ENCODE results near the gene BTBD9. TPM values are rescaled to one million over a fixed set of nuclear protein-coding genes. Genes with fewer than 3 reads are reported as not detected.

Gene BTBD9
- total RNA-seq, 2 experiments from 2014 or later: 8.8 to 9.2 TPM

DNA sequence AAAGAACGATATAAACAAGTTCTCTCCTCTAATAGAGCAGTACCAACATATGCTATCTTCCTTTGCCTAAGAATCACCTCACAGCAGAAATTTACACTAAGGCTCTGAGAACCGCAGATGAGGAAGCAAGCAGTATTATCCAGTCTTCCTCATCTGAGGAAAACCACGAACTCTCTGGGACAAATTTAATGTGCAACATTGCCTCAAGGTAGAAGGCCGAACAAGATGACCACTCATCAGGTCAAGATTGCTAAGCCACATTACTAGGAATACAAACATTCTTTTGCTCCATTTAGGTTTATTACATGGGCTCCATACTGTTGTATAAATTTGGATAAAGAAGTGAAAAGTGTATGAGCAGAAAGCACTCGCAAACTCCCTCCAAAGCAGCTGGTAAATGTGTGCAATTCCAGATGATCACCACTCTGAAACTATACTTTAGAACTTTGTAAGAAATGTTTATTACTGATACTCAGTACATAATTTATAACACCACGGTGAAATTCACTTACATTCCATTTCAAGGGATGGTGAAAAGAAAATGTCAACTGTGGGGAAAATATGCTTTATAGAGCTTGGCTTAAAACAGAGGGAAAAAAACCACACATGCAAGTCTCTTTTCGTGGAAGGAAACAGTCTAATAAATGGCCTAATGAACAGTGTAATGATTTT lies 398.4 kb downstream of the BTBD9 start:
- CTCF ChIA-PET: no interaction called here
- POLR2A ChIA-PET: no interaction called here

DNA sequence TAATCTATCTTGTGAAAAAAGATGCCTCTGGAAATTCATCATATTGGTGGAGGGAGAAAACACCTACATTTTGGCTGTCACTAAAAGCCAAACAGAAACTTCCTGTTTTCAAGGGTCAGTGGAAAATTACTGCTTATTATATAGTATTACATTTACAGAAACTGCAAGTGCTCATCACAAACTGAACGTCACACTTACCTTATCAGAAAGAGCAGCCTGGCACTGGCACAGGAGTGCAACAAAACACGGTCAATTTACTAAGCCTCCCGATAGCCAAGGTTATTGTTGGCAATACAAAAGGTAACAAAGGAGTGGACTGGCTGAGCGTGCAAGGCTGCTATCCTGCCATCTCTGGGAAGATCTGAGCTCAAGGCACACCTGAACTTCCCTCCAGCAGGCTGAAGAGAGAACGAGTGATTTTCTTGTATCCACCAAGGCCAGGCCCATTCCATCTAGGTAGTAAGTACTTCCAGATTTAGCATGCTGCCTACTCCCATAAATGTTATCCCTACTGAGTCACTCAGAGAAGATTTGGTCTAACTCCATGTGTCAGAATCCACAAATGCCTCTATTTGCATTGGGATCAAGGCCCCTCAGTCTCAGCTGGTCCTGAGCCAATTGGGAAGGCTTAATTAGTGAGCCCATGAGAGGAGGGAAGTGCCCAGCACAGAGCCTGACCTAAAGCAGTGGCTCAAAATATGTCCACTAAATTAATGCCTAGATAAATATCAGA lies 399.8 kb downstream of the BTBD9 start:
- CTCF ChIA-PET: no interaction called here
- POLR2A ChIA-PET: no interaction called here

DNA sequence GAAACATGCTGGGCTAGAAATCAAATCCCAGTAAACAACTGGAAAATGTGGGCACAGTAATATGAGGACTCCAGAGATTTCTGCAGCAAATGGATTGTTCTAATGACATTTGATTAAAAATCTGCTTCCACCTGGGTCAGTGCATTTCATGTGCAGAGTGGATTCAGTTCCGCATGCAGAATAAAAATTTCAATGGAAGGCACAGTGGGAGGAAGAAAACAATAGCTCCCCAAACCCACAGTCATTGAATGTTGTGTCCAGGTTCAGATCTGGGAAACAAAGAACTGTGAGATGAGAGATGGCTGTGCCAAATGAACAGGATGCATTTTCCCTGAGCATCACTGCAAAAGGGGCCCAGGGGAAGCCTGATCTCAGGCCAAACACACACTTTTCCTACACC lies 403.1 kb downstream of the BTBD9 start:
- POLR2A ChIA-PET: no interaction called here
- CTCF ChIA-PET: no interaction called here

DNA sequence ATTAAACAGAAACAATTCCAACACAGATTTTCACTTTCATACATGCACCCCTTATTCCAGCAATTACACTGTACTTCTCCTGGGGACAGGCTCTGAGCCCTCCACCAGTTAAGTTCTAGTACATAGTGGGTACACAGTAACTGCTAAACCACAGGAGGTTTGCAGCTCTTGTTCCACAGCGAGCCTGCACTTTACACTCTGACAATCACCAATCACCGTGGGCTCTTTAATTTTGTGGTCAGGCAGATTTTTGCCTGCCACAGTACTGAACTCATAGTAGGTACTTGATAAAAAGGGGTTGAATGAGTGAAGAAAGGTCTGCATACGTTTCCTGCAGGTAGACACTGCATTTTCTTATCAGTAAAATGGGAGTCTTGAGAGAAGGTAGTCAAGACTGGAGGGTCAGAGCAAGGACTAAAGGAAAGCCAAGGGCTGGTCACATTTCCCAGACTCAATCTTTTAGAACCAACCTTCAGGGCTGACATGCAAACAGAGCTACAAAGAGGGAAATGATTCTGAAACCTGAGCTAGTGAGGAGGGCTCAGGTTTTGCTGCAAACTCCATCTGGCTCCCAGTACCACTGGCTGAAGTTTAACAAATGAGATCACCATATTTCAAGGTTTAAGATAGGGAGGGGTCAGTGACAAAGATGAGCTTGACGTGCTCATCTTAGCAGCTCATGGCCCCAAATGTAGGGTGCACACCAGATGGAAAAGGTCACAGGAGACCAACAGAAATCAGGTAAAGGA lies 404.6 kb downstream of the BTBD9 start:
- ChIA-PET POLR2A (no interaction called here), CTCF (no interaction called here)

DNA sequence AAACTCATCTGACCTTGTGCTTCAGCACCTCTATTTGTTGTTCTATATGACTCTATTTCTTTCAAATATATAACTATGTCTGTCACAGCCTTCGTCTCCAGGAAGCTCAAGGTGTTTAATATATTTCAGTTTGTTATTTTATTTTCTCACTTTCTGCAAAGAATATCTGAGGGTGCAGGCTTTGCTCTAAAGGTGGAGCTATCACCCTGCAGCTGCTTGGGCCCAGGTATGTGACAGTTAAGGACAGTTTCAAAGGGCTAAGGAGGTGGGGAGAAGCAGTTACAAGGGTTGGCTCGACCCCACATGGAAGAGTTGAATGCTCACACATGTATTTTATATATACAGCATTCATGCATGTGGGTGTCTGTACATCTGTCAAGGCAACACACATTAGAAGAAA lies 405.6 kb downstream of the BTBD9 start:
- POLR2A ChIA-PET: no interaction called here

DNA sequence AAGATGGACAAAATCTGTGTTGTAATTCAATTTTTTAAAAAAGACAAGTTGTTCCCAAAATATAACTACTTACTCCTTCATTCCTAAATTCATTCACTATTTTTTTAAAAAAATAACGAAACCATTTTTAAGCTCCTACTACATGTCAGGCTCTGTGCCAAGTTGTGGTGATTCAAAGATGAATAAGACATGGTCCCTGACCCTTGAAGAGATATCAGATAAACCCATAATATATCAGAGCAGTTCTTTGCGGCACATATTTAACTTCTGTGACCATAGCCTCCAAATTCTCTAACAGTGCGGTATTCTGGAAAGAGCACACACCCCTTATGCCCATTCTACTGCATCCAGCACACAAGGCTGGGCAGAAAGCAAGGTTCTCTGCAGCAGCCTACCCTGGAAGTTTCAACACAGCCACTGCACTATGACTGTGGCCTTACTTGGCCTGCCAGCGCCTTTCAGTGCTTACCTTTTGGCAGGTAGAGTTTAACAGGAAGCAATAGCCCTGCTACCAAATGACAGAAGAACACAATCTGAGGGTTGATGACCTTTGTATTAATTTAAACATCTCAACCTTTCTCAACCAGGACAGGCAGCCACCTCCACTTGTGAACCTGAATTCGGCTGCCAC lies 406.5 kb downstream of the BTBD9 start:
- CTCF ChIA-PET: no interaction called here
- POLR2A ChIA-PET: no interaction called here

More for the DNA sequence above, 405.6 kb downstream of the BTBD9 start:
- CTCF ChIA-PET: no interaction called here

DNA sequence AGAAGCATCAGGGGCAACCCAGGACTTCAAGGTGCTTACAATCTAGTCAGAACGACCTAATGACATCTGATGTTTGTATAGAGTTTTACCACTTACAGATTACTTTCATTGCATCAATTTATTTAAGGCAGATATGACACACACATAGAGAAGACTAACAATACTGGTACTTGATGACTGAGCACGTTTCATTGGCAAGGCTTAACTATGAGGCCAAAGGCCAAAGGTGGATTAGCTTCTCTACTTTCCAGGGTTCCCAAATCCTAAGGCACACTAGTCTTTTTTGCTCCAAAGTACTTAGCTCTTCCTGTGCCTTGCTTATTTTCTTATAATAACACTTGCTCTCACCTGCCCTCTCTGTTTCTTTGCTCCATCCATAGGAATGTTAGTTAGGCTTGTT lies 414.0 kb downstream of the BTBD9 start:
- POLR2A ChIA-PET: no interaction called here
- CTCF ChIA-PET: no interaction called here

DNA sequence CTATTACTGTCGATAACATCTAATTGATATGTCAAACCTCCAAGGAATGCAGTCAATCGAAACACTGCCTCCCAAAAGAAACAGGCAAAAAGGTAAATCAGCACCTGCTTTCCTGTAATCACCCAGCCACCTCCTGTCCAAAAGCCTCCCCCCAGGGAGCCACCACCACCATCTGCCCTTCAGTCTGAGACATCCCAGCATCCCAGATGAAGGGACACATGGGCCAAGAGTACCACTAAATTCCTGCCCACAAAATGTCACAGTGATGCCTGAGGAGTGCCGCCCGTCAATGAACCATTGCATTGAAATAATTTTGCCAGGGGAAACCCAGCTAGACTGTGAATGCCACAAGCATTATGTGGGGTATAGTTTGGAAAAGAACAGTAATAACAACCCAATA lies 418.5 kb downstream of the BTBD9 start:
- CTCF ChIA-PET: no interaction called here
- POLR2A ChIA-PET: no interaction called here

DNA sequence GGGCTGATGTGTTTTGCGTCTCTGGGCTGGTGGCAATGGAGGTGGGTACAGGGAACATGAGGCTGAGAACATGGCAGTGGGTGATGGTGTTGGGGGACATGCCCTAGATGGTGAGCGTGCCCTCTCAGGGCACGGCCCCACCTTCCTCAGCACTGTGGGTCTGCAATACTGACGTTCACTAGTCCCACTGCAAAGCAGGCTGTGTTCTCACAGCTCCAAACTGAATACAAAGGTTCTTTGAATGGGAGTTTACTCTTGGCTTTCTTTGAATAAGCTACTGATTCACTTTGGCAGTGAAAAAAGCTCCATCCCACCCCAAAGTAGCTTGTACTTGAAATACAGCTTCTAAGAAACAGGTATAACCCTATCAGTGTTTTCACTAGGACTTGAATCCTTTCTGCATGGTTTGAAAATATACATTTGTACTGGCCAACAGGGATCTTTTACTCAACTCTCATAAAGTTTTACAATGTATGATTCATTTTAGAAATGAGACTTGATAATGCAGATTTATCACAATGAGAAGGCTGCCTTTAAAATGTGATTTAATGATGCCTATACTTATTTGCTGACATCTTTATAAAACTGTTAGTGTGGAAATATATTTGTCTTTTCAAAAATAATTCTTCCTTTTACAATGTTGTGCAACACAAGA lies 419.5 kb downstream of the BTBD9 start:
- CTCF ChIA-PET: no interaction called here
- POLR2A ChIA-PET: no interaction called here

DNA sequence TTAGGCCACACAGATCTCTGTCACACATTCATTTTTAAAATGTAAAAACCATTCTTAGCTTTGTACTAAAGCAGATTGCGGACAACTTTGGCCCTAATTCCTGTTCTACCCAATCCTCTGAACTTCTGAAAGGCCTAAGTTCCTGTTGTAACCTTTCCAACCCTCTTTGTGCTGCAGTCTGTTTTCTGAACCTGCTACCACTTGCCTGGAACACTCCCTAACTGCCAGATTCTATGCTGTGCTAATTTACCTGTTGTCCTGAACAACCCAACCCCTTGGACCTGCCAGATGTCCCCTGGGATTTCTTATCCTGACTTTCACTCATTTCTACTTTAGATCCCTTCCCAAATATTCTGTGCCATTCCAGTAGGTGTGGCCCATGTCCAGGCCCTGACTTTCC lies 421.5 kb downstream of the BTBD9 start:
- ChIA-PET CTCF (no interaction called here), POLR2A (no interaction called here)

DNA sequence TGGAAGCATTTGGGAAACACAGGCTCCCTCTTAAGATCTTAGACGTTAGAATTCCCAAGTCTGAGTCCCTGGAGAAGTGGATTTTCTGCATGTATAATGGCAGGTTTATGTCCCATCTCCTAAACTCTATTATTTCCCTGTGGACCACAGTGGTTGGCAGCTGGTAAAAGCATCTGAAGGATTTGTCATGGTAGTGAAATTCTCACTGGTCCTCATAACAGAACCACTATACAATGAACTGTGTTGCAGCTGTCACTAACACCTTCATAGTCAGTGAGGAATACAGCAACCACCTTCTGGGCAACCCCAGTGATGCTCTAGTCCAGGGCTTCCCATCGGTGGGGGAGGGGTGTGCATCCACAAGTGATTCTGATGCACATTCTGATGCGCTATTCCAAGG lies 423.3 kb downstream of the BTBD9 start:
- ChIA-PET POLR2A (no interaction called here), CTCF (no interaction called here)

DNA sequence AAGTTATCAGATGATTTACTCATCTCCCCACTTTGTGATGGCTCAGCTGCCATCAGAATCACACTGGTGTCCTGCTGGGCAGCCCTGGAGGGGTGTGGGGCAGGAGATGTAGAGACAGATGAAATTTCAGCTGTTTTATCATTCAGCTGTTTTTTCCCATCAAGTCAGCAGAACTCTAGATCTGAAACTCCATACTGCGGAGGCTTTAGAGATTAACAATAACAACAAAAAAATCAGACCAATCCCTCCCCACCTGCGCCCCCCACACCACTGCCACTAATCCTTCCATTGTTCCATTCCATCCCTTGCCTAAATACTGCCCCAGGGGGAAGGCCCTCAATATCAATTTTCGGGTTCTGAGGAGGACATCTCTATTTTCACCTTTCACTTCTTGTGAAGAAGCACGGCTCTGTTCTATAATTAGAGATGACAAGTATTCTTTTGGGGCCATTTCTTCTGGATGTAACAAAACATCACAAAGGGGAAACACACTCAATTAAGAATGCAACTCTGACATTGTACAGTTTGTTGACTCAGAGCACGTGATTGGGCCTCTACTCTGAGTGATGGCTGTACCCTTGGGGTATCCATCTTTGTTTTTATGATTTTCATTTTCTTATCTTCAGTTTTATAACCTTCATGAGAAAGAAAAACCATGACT lies 423.9 kb downstream of the BTBD9 start:
- CTCF ChIA-PET: no interaction called here
- POLR2A ChIA-PET: no interaction called here

DNA sequence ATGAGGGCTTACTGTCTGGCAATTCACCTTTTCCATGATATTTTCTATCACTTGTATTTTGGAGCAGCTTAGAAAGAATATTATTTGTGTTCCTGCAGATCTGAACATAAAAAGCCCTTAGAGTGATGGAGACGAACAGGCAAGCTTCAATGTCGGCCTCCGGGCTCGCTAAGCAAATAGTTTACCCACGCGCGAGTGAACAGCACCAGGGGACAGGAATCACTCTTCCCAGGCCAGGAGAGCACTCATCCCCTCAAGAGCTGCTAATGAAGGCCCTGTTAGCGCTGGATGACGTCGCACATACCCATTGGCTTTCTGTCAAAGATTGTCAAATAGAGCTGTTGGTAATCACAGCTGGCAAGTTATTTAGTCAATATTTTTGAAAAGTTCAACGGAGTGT lies 424.5 kb downstream of the BTBD9 start:
- CTCF ChIA-PET: no interaction called here
- POLR2A ChIA-PET: no interaction called here

DNA sequence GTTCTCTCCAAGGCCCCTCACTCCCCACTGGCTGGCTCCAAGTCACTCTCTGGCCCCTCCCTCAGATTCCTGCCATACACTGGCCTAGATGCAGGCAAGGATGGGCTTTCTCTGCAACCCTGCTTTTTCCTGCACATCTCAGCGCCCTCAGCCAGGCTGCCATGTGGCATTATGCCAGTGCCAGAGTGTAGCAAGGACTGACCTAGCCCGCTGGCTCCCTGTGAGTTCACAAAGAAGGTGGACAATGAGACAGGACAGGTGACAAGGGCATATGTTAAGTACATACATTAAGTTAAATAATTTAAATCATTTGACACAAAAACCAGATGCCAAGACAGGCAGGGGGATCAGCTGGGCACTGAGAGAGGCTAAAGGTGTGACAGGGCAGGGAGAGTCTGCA lies 425.6 kb downstream of the BTBD9 start:
- ChIA-PET POLR2A (no interaction called here), CTCF (no interaction called here)

DNA sequence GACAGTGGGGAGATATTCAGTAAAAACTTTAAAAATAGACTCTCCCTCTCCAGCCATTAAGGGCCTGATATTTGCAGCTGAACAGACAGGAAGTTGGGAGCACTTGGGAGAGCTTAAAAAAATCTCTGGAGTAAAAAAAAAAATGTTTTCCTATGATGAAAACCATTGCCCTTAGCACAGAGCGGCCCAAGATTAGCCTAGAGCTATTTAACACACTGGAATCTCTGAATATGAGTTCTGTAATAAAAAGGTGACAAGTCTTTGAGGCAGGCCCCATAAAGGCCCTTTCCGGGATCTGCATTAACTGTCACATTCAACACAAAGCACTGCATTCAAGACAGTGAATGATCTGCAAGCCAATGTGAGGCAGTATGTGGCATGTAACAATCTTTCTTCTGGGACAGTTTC lies 426.5 kb downstream of the BTBD9 start:
- CTCF ChIA-PET: no interaction called here
- POLR2A ChIA-PET: no interaction called here

DNA sequence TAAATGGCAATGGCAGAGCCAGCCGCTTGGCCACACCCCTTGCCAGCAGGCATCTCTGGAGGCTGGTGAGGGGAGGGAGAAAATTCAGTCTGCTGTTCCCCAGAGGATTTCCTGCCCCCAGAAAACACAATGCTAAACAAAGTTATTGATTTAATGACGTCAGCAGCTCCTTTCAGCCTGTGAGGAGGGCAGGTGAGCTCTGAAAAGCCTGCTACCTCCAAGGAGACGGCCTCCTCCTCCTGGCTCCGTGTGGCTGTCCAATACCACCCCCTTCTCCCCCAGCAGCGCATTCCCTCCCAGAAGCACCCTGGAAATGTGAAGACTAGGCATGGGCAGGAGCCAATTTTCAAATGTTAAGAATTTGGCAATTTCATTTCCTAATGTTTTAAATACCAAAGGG lies 427.1 kb downstream of the BTBD9 start:
- CTCF ChIA-PET: no interaction called here
- POLR2A ChIA-PET: no interaction called here

DNA sequence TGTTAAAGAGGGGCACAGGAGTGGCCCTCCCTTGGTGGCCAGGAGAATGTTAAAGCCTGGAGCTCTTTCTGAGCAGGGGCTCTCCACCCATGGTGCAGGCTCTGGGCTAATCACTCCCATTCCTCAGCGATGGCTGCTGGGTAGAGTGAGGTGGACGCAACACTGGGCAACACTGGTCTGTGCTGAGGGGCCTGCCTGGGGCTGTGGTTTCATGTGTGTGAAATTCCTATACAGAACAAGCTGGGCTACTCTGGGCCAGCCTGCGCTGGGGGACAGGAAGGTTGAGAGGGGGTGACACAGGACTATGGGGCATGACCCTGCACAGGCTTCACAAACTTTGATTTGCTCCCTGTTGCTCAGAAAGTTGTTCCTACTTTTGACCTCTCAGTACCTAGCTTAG lies 427.6 kb downstream of the BTBD9 start:
- POLR2A ChIA-PET: no interaction called here
- CTCF ChIA-PET: no interaction called here

DNA sequence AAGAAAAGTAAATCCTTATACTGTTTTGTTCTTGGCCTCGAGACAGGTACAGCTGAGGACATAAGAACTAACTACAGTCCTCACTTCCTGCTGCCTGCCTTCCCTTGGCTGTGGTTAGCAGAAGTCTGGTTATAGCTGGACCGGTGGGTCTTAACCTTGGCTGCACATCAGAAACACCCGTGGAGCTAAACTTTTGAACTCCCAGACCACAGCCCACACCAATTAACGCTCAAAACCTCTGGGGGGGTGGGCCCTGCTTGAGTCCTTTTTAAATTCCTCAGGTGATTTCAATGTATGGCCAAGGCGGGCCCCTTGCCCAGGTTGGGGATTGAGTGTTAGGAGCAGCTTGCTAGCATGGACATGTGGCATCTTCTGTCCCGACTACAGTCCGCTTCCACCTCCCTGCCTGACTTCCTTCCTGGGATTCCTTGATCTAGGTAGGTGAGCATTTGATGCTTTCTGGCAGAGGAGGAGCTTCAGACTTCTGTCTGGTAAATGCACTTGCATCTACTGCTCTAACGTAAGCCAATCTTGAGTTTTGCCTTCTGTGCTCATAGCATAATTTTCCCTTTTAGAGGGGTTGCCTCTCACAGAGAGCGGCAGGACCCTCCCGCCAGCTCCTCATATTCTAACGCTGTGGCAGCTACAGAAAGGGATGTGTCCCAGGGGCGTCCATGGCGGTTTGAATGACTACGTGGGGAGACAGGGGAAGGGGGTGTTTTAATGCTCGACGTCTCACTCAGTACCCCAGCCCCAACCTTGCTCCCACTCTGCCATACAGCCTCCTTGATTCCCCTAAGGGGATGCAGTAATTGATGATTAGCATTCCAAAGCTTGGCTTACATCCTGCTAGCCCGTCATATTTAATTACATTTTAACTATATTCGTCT lies 430.1 kb downstream of the BTBD9 start:
- CTCF ChIA-PET: no interaction called here

DNA sequence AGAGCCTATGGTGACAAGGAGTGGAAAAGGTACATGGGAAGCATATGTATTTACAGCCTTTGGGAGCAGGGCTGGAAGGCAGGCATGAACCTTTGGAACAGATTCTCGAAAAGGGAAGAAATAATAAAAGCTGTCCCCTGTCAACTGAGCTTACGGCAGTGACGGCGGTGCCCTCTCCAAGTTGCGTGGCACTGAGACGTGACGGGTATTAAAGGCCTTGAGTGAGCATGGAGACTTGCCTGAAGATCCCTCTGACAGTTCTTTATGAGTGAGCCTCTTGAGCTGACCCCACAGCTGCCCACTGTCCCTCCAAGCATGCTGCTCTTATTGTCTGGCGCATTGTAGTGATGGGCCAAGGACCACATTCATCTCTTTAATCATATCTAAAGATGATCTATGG lies 431.7 kb downstream of the BTBD9 start:
- POLR2A ChIA-PET: no interaction called here
- CTCF ChIA-PET: no interaction called here

More for the DNA sequence above, 430.1 kb downstream of the BTBD9 start:
- POLR2A ChIA-PET: interaction anchor here (0.6 kb wide), 1 partner anchor 20 kb away, joined by 17 read pairs; no protein-coding TSS in a partner anchor
